Measurements from ENCODE around the gene SPAG5.

Gene SPAG5

DNA sequence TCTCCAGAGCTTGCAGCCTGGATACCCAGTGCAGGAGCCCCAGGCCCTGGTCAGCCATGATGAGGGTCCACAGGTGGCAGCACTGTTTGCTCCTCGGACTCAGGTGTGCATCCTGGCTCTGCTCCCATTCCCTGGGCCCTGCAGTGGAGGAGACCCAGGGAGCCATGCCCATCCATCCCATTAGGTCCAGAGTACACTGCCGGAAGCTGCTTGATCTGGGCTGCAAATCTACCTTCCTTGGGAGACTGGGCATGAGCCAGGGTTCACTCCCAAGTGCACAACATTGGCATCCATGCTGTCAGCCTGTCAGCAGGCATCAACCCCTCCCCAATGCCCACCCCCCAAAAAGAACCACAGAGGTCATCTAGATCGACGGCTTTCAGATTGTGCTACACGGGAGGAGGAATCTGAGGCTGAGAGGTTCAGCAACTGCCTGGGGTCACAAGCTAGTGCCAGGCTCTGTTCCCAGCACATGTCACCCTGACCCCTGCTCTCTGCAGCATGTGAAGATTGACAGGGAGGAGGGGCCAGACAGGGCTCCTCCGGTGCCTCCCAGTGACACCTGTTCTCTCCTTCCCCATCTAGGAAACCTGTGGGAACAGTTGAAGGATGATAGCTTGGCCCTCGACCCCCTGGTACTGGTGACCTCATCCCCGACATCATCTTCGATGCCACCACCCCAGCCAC, 62.1 kb downstream of the SPAG5 start:
- no peaks in the 10 kb centered on the region for H4K20me1 ChIP-seq (ENCODE audit: control insufficient read depth, insufficient read depth, low read depth, low read length)

DNA sequence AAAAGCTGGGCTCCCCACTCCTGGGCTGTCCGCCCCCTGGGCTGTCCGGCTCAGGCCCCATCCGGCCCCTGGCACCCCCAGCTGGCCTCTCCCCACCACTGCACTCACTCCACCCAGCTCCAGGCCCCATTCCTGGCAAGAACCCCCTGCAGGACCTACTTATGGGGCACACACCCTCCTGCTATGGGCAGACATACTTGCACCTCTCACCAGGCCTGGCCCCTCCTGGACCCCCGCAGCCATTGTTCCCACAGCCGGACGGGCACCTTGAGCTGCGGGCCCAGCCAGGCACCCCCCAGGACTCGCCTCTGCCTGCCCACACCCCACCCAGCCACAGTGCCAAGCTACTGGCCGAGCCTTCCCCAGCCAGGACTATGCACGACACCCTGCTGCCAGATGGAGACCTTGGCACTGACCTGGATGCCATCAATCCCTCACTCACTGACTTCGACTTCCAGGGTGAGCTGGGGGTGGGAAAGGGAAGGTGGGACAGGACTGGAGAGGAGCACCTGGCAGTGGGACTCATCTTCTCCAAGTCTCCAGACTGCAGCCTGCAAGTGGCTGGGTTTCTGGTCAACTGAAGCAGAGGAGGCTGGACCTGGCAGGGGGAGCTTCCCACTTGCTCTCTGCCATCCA, 64.0 kb downstream of the SPAG5 start:
- Histone ChIP-seq H3K9me3 (ENCODE audit: control insufficient read depth, insufficient read depth, low read length) (no peaks in the 10 kb centered on the region), H3K36me3 (ENCODE audit: control insufficient read depth, low read length) (no peaks in the 10 kb centered on the region), H3K27ac (ENCODE audit: low read depth, low read length) (no peak overlapping the region), H3K4me2 (ENCODE audit: low read length) (no peak overlapping the region), H3F3A (ENCODE audit: control insufficient read depth, insufficient read depth) (no peaks in the 10 kb centered on the region), H3K9me2 (replicated peaks; ENCODE audit: control insufficient read depth, low read length) (no peaks in the 10 kb centered on the region), H3K4me3 (ENCODE audit: low read length) (no peak overlapping the region), H3K4me1 (ENCODE audit: control insufficient read depth, low read length) (no peaks in the 10 kb centered on the region), H3K79me2 (ENCODE audit: control insufficient read depth, low read length) (no peaks in the 10 kb centered on the region), H4K20me1 (ENCODE audit: control insufficient read depth, insufficient read depth, low read depth, low read length) (no peaks in the 10 kb centered on the region), H3K27me3 (ENCODE audit: control insufficient read depth, low read length) (peaks cover 4% of the 10 kb centered on the region)
- TF ChIP-seq EZH2phosphoT487 (IDR thresholded peaks at IDR 0.05; ENCODE audit: borderline replicate concordance, low read length) = no peak
- TF ChIP-seq, protein P1, sequence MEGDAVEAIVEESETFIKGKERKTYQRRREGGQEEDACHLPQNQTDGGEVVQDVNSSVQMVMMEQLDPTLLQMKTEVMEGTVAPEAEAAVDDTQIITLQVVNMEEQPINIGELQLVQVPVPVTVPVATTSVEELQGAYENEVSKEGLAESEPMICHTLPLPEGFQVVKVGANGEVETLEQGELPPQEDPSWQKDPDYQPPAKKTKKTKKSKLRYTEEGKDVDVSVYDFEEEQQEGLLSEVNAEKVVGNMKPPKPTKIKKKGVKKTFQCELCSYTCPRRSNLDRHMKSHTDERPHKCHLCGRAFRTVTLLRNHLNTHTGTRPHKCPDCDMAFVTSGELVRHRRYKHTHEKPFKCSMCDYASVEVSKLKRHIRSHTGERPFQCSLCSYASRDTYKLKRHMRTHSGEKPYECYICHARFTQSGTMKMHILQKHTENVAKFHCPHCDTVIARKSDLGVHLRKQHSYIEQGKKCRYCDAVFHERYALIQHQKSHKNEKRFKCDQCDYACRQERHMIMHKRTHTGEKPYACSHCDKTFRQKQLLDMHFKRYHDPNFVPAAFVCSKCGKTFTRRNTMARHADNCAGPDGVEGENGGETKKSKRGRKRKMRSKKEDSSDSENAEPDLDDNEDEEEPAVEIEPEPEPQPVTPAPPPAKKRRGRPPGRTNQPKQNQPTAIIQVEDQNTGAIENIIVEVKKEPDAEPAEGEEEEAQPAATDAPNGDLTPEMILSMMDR (IDR thresholded peaks at IDR 0.05; ENCODE audit: low read depth, low read length, poor library complexity, severe bottlenecking) = no peak

More for the DNA sequence above, 62.1 kb downstream of the SPAG5 start:
- Histone ChIP-seq H3F3A (ENCODE audit: control insufficient read depth, insufficient read depth) (no peaks in the 10 kb centered on the region), H3K79me2 (ENCODE audit: control insufficient read depth, low read length) (no peaks in the 10 kb centered on the region), H3K27me3 (ENCODE audit: control insufficient read depth, low read length) (peaks cover 4% of the 10 kb centered on the region), H3K9me2 (replicated peaks; ENCODE audit: control insufficient read depth, low read length) (no peaks in the 10 kb centered on the region), H3K36me3 (ENCODE audit: control insufficient read depth, low read length) (no peaks in the 10 kb centered on the region), H3K4me2 (ENCODE audit: low read length) (no peak overlapping the region), H3K4me3 (ENCODE audit: low read length) (no peak overlapping the region), H3K4me1 (ENCODE audit: control insufficient read depth, low read length) (no peaks in the 10 kb centered on the region), H3K27ac (ENCODE audit: low read depth, low read length) (no peak overlapping the region), H3K9me3 (ENCODE audit: control insufficient read depth, insufficient read depth, low read length) (no peaks in the 10 kb centered on the region)
- no peak for TF ChIP-seq EZH2phosphoT487 (IDR thresholded peaks at IDR 0.05; ENCODE audit: borderline replicate concordance, low read length)
- TF ChIP-seq, protein P1 (IDR thresholded peaks at IDR 0.05; ENCODE audit: low read depth, low read length, poor library complexity, severe bottlenecking) = no peak

DNA sequence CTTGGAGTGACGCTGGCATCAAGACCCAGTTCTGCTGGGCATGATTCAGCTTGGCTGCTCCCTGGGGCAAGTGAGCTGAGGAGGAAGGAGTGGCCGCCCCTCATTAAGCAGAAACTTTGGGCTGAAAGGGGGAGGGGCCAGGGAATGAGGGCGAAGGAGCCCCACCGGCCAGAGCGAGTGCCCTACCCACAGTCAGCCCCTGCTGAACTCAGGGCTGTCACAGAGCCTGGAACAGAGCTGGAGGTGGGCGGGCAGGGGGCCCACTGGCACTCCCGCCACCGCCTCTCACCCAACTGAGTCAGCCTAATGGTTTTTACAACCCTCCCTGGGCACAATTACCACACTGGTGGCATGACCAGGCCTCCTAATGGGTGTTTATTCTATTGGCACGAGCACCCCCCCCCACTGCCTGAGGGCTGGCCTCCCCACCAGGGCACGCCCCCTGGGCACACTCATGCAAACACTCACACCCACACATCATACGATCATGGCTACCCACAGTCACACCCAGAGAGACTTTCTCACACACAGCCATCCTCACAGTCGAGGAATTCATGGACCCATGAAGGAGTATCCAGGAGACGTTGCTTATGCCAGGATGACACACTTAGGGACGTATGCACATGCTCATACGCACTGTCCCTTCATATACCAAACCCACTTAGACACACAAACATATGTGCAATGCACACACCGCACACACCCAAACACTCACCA, 65.6 kb downstream of the SPAG5 start:
- no peak for TF ChIP-seq EZH2phosphoT487 (IDR thresholded peaks at IDR 0.05; ENCODE audit: borderline replicate concordance, low read length)
- TF ChIP-seq, protein P1 (IDR thresholded peaks at IDR 0.05; ENCODE audit: low read depth, low read length, poor library complexity, severe bottlenecking) = no peak
- Histone ChIP-seq H3K9me2 (replicated peaks; ENCODE audit: control insufficient read depth, low read length) (no peaks in the 10 kb centered on the region), H4K20me1 (ENCODE audit: control insufficient read depth, insufficient read depth, low read depth, low read length) (no peaks in the 10 kb centered on the region), H3K27ac (ENCODE audit: low read depth, low read length) (no peak overlapping the region), H3K9me3 (ENCODE audit: control insufficient read depth, insufficient read depth, low read length) (no peaks in the 10 kb centered on the region), H3K4me2 (ENCODE audit: low read length) (no peak overlapping the region), H3K79me2 (ENCODE audit: control insufficient read depth, low read length) (no peaks in the 10 kb centered on the region), H3K36me3 (ENCODE audit: control insufficient read depth, low read length) (no peaks in the 10 kb centered on the region), H3F3A (ENCODE audit: control insufficient read depth, insufficient read depth) (no peaks in the 10 kb centered on the region), H3K27me3 (ENCODE audit: control insufficient read depth, low read length) (peaks cover 10% of the 10 kb centered on the region), H3K4me3 (ENCODE audit: low read length) (no peak overlapping the region), H3K4me1 (ENCODE audit: control insufficient read depth, low read length) (no peaks in the 10 kb centered on the region)

All from DOHH2 (cell line).